D341Med (cell line): Measurements from ENCODE around the gene SOS1.
"Not testable (repeated sequence)": the region's sequence is repeated elsewhere in the genome, so short reads cannot be mapped to it uniquely, and the experiment has no call there.

Experiments
- DNase-seq: peaks from one replicate; pipeline ENCODE4 v3.0.0; 2012; ENCODE audit warnings: low spot score

The SOS1 gene

DNA sequence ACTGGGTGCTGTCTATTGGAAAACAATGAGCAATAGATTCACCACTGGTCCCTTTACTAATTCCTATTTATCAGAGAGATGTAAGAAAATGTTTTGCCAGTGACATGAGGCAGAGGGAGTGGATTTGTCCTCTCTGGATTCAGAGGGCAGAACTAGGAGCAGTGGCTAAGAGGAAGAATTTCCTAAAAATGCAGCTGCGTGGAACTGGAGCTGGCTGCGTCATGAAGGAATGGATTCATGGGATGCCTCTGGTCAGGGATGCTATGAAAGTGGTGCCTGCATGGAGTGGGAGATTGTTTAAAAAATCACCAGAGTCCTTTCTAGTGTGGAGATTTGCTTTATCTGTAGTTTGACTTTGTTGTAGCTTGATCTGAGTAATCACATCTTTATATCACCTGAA is 152.8 kb downstream of the SOS1 start:
- DNase-seq: no peak

DNA sequence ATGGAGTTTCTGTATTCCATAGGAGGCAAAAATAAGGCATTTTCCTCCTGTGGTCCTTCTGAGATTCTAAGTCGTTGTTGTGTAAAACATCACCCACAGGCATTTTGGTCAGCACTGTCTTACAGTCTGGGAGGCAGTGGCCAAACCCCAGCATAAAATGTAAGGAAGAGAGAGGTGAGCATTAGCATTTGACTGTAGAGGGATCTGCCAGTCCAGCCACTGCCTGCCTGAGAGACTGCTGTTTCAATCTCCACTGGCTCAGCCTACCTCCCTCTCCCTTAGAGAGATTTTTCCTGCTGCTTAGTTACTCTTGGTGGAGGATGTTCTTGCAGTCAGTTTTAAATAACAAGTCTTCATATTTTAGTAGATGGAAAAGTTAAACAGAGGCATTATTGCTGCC is 154.2 kb downstream of the SOS1 start:
- no peak for DNase-seq

DNA sequence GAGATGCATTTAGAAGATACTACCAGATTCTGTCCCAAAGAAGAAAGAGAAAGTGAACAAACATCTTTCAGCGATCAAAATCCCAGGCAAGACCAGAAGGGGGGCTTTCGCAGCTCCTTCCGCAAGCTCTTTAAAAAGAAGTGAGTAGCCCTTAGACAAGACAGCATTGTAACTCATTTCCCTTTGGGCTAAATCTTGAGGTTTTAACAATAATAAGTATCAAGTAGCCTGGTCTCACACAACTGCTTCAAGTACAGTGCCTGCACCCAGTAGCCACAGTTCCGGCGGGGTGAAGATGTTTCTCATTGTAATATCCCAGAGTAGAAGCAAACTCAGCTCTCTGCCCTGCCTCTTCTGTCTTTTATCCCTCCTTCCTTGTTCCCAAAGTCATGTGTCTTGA is 154.8 kb downstream of the SOS1 start:
- DNase-seq: no peak

DNA sequence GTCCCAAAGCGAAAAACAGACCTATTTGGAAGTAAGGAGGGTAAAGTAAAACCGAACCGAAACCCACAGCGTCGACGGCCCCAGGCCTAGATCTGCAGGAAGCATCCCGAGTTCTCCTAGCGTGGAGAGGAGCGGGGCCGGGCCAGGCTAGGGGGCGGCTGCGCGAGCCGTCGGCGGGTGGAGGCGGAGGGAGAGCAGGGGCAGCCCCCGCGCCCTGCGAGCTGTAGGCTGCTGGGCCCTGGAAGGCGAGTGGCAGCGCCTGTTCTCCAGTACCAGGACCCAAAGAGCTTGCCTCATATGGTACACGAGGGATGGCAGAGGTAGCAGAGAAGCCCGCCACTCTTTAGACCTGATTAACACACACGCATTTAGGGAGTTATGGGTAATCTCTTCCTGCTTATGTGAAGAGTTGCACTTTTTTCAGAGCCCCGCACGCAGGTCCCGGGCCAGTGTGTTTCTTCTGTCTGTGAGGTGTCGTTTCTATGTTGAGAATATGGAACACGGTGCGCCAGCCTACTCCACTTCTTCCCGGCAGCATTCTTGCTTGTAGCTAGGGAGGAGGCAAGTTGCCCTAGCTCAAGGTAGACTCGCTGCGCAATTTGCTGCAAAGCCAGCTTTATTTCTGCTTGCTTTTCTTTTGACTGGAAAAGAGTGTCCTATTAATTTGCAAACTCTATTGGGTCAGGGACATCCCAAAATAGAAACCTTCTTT is 160.1 kb downstream of the SOS1 start:
- DNase-seq: peak; percentile 29

DNA sequence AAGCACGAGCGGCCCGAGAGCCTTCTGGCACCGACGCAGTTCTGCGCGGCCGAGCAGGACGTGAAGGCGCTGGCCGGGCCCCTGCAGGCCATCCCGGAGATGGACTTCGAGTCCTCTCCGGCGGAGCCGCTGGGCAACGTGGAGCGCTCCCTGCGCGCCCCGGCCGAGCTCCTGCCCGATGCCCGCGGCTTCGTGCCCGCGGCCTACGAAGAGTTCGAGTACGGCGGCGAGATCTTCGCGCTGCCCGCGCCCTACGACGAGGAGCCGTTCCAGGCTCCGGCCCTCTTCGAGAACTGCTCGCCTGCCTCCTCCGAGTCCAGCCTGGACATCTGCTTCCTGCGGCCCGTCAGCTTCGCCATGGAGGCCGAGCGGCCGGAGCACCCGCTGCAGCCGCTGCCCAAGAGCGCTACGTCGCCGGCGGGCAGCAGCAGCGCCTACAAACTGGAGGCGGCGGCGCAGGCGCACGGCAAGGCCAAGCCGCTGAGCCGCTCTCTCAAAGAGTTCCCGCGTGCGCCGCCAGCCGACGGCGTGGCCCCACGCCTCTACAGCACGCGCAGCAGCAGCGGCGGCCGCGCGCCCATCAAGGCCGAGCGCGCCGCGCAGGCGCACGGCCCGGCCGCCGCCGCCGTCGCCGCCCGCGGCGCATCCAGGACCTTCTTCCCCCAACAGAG is 160.8 kb downstream of the SOS1 start:
- DNase-seq: no peak

DNA sequence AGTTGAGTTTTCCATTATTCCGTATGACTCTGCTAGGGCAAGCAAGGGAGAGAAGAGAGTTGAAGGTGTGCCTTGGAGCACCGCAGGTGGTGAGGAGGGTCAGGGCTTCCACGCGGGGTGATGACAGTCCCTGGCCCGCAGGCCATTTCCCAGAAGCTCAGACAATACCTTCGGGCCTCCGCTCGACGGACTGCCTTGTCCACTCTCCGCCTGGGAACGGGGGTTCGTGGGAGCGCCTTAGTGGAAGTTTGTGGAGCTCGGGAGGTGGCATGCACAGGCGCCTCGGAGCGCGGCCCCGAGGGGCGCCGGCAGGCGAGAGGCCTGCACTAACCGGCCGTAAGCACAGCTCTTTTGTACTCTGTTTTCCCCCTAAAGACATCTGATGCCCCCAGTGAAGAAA is 161.4 kb downstream of the SOS1 start:
- no peak for DNase-seq

DNA sequence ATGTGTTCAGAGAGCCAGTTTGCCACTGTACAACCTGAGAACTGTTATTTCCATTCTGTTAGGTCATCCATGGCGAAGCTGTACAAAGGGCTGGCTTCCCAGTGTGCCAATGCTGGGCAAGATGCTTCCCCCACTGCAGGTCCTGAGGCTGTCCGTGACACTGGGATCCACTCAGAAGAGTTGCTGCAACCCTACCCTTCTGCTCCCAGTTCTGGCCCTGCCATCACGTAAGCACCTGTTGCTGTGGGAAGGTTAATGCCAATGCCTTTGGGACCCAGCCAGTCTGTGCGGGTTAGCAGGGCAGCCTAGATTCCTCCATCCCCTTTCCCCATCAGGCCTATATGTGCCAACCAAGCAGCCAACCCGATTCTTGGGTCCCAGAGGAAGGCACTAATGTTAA is 162.9 kb downstream of the SOS1 start:
- no peak for DNase-seq

DNA sequence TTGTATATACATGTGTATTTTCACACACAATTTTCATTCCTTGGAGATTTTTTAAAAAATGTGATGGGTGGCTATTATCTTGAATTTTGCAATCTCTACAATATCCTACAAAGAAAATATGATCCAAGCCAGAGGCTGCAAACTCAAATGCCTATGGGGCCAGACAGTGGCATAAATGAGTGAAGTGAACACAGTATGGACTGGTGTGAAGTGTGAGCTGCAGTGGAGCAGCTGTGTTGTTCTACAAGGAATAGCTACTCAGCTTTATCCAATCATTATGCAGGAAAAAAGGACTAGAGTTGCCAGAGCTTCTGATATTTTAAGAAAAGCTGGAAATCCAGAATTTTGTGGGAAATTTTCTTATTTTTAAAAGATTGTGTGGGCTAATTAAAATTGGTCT is 169.1 kb downstream of the SOS1 start:
- DNase-seq: no peak

DNA sequence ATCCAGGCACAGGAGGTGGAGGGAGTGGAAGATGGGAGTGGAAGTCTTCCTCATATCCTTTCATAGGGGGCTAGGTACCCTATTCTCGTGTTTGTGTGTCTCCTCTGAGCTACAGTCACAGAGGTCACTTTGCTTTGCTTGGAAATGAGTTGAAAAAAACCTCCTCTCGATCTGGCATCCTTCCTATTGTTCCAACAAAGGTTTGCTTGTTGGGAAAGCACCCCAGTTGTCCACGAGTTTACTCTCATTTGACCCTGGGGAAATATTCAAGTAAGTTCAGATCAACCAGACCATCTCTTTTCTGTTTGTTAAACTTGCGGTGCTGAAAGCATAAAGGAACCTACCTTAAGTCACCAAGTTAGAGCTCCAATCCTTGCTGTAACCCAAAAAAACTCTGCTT is 171.9 kb downstream of the SOS1 start:
- no peak for DNase-seq

DNA sequence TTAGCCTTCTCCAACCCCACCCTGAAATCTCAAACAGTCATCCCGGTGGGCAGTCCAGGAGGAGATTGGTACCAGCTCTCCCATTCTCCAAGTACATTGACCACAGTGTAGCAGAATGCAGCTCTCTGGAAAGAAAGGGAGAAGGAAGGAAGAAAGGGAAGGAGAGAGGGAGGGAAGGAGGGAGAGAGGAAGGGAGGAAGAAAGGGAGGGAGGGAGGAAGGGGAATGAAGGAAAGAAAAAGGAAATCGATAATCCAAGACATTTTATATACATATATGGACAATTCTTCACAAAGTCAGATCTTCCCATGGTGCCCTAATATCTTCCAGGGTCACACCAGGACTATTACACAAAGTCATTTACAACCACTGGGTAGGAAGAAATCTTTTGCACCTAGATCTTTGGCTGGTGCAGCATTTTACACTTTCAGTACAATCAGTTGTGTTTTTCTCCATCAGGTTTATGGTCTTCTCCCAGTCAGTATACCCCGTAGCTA is 172.4 kb downstream of the SOS1 start:
- no peak for DNase-seq

DNA sequence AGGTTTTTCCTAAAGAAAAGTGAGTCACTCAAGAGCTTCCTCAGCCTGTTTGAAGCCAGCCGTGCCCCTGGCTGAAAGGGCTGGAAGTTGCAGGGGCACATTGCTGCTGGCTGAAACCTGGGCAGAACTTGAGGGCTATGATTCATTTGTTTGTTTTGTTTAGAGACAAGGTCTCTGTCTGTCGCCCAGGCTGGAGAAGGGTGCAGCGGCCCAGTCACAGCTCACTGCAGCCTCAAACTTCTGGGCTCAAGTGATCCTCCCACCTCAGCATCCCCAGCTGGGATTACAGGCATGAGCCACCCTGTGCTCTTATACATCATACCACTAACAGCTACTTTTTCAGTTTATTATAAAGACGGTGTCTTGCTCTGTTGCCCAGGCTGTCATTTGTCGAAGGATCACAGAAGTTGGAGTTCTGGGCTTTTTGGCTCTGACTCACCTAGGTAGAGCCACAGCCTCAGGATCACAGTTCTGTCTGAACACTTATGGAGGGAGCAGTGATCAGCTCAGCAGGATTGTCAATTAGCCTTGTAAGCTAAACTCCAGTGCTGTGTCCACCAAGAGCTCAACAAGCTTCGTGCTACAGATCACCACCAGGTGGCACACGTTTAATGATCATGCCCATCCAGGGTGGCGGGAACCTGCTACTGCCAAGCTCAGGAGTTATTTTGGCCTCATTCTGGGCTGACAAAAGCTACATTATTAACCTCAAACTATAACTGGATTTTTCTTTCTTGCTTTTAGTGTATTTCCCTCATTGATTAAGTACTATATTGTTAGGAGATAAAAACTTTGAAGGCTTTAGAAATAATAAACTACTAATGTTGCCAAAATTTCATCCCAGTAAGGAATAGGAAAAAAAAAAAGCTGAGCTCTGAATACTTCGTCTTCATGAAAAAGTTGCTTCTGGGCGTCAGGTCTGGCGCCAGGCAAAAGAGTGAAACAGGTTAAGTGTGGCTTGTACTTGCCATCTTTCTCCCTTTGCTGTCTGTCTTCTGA is 173.3 kb downstream of the SOS1 start:
- DNase-seq: peak; percentile 84

DNA sequence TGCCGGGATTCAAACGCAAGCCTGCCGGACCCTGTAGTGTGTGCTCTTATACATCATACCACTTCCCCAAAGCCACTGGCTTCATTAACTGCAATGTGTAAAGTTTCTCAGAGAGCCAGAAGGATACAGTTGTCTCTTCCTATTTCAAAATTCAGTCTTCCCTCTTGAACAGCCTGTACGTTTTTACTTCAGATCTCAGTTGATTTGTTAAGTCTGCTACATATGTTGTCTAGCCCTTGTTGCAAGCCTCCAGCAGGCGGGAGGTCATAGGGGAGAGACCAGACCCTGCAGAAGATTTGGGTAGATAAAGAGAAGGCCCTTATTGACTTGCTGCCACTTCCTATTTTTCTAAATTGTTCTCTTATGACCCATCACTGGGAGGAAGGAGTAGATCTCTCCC is 174.9 kb downstream of the SOS1 start:
- DNase-seq: no peak

DNA sequence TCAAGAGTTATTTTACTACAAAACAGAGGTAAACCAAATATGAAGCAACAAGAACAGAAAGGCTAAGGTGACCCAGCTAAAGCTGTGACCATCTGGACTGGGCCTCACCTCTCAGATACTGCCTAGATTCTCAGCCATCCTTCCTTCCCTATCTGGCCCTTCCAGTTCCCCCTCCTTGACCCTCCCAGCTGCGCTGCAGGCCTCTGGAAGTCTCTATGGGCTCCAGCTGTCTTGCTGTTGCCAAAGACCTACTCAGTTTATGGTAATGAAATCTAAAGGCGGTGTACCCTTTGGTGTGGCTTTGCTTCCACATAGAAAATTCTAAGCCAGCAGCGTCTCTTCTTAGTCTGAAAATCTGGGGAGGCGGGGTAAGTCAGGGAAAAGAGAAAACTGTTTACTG is 175.5 kb downstream of the SOS1 start:
- DNase-seq: no peak

DNA sequence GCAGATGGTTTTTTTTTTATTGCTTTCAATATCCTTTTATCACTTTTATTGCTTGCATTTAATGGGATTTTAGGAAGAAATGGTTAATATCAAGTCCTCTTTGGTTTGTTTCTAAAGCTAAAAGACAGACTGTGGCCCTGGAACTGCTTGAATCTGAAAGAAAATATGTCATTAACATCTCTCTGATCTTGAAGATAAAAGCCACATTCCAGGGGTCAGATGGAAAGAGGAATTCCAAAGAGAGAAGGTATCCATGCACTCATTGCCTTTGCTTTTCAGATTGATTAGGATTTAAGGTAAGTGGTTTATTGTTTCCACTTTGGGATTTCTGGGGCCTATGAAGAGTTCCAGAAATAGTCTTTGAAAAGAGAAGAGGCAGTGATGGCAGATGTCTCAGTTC is 177.1 kb downstream of the SOS1 start:
- DNase-seq: no peak

DNA sequence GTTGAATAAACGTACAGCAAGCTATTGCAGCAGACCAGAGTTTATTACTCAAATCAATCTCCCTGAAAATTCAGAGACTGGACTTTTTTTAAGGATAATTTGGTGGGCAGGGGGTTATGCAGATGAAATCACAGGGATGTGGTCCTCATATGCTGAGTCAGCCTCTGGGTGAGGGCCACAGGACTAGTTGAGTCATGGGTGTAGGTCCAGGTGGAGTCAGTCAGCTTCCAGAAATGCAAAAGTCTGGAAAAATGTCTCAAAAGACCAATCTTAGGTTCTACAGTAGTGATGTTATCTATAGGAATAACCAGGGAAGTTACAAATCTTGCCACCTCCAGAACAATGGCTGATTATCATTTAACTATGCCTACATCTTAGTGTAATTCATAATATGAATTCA is 180.1 kb downstream of the SOS1 start:
- no peak for DNase-seq

DNA sequence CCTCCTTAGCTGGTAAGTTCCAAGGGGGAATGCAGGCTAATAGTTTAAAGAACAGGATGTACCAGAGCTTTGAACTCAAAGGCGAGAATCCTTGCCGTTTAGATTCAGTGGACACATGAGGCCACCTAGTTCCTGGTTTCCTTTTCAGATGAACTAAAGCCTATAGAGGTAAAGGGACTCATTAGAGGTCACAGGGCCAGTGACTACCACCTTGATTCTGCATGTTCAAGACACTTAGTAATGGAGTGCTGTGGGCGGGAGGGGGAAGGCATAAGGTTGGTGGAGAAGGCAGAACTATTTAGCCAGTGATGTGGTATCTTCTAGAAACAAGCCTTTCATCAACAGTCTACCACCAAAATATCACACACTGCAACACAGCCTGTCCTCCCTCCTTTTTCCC is 183.3 kb downstream of the SOS1 start:
- DNase-seq: no peak

DNA sequence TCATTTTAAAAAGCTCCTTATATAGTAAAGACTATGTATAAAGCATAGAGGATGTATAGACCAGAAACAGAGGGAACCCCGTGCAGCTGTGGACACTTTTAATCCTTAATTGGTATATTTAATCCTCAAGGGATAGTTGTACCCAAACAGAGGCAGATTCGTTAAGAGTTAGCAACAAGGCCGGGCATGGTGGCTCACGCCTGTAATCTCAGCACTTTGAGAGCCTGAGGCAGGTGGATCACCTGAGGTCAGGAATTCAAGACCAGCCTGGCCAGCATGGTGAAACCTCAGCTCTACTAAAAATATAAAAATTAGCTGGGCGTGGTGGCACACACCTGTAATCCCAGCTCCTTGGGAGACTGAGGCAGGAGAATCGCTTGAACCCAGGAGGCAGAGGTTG is 184.3 kb downstream of the SOS1 start:
- not testable (repeated sequence) for DNase-seq

DNA sequence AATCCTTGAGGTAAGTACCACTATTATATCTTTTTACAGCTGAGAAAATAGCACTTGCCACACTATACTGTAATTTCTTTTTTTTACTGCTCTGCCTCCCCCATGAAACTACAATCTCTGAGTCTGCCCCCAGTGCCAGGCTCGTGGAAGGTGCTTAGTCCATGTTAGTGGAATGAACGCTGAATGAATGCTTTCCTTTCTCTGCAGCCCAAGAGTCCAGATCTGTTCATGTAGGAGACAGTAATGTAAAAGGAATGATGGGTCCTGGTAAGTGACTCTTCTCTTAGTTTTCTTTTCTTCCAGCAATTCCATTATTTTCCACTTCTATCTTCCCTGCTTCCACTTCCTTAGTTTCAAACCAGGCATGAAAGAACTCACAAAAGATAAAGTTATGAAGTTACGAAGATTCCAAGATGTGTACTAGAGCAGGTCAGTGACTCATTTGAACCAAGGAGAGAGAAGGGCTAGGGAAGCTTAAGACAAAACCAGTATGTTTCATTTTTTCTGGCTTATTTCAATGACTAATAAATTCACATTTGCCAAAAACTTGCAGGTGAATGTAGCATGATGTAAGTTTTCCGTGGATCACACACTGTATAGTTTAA is 185.2 kb downstream of the SOS1 start:
- no peak for DNase-seq

DNA sequence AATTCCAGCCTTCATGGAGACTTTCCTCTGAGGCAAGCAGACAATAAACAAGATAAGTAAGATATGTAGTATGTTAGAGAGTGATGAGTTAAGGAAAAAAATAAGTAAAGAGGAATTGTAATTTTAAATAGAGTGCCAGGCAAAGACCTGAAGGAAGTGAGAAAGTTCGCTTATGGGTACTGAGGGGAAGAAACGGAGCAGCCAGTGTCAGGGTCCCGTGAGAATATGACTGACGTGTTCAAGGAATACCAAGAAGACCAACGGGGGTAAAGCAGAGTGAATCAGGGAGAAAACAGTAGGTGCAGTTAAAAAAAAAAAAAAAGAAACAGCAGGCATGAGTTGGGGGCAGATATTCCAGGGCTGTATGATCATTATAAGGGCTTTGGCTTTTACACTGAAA is 186.1 kb downstream of the SOS1 start:
- no peak for DNase-seq

DNA sequence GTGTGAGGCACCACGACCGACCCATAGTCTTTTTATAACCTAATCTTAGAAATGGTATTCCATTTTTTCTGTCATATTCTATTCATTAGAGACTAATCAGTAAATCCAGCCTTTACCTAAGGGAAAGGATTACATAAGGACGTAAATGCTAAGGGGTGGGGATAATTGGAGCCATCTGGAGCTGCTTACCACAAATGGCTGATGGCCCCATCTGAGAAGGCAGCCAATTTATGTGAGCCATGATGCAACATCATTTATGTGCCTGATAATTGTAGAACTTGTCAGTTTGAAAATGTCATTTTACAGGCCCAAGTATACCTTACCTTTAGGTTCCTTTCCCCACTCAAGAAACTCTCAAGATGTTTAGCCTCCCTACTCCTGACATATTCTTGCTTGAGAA is 187.2 kb downstream of the SOS1 start:
- DNase-seq: peak; percentile 68

DNA sequence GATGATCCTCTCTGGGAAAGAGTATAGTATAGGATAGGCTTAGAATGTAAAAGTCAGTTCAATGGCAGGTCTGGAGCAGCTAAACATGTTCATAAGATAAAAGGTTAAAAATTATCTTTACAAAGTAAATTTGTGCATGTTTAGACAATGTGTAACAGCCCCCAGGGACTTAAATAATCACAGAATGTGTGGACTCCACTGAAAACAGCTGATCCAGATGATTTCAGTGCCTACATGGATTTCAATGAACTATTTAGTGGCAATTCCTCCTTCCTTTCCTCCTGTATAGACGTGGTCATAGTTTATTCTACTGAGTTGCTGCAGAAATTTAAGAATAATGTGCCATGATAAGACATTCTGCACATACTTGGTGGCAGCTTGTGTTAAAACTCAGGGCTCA is 188.3 kb downstream of the SOS1 start:
- no peak for DNase-seq
